ENCODE measurements around the gene CACNA1S. TPM values are rescaled to one million over a fixed set of nuclear protein-coding genes. Genes with fewer than 3 reads are reported as not detected.

The CACNA1S gene
- total and polyA plus RNA-seq, 2 of the 8 experiments (the other 6 are each of a cell fraction or from before 2014, with no cell fraction given), result 0.06 TPM; not detected in 1

DNA sequence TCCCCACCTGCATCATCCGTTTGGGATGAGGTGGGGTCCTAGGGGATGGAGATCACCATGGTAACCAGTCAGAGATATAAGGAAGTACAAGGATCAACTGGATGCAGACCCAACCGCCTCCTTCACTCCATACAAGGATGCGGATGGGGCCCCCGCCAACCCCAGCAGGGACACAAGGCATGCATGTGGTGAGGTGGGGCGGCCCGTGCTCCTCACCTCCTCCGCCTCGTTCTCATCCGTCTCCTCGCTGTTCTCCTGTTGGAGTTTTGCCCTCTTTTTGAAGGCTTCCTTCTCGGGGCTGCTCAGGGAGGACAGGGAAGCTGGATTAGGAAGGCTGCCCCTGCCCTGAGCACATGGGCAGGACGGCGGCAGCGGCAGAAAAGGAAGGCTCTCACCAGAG is 112.6 kb downstream of the CACNA1S start:
- Histone ChIP-seq H4K8ac (ENCODE audit: extremely low read depth, insufficient read depth, low read length) (no peak overlapping the region), H3K4me3 (ENCODE audit: extremely low read depth in 1 of 4, insufficient read depth in 2 of 4, low read depth in 3 of 4, low read length in 4 of 4) (no peak overlapping the region), H2AFZ (ENCODE audit: low read length) (no peak overlapping the region), H3K56ac (replicated peaks; ENCODE audit: insufficient read length, low read depth, low read length) (no peak overlapping the region), H3K79me2 (ENCODE audit: control insufficient read depth in 1 of 2, insufficient read depth in 2 of 2, low read length in 2 of 2) (no peaks in the 10 kb centered on the region), H3K9ac (replicated peaks in 1 of 4; ENCODE audit: extremely low read depth in 1 of 4, low read depth in 3 of 4, low read length in 3 of 4) (no peak overlapping the region), H3K27ac (ENCODE audit: low read depth, low read length) (no peak overlapping the region), H2BK5ac (ENCODE audit: low read depth, low read length) (no peak overlapping the region), H3K23ac (ENCODE audit: insufficient read length) (no peak overlapping the region), H2BK20ac (ENCODE audit: low read length) (no peak overlapping the region), H3K36me3 (ENCODE audit: control insufficient read depth in 2 of 4, insufficient read depth in 4 of 4, low read length in 3 of 4) (peaks cover 0 to 17% (median 4%) of the 10 kb centered on the region in 4 experiments; a peak in 6 of 8 replicates), H2BK12ac (ENCODE audit: low read depth, low read length) (no peak overlapping the region), H2AK5ac (ENCODE audit: low read depth, low read length) (no peak overlapping the region), H3K79me1 (ENCODE audit: low read depth, low read length) (no peaks in the 10 kb centered on the region), H3K18ac (ENCODE audit: extremely low read depth, low read length) (no peak overlapping the region), H3K4me1 (replicated peaks in 1 of 4; ENCODE audit: control insufficient read depth in 3 of 4, insufficient read depth in 4 of 4, low read length in 3 of 4) (no peaks in the 10 kb centered on the region), H4K5ac (ENCODE audit: insufficient read length, low read depth, low read length) (no peak overlapping the region), H3K23me2 (ENCODE audit: low read depth, low read length) (no peaks in the 10 kb centered on the region), H3K4me2 (ENCODE audit: insufficient read depth in 1 of 2, low read depth in 2 of 2, low read length in 2 of 2) (no peak overlapping the region), H2BK15ac (ENCODE audit: low read length) (no peak overlapping the region), H4K91ac (replicated peaks; ENCODE audit: insufficient read length, low read length) (no peak overlapping the region), H4K20me1 (replicated peaks in 1 of 2; ENCODE audit: control insufficient read depth in 1 of 2, insufficient read depth in 2 of 2, low read length in 2 of 2) (peaks cover 0 to 6% of the 10 kb centered on the region in 2 experiments), H3K27me3 (replicated peaks in 1 of 4; ENCODE audit: control insufficient read depth in 3 of 4, extremely low read depth in 1 of 4, insufficient read depth in 3 of 4, low read length in 3 of 4) (no peaks in the 10 kb centered on the region), H3K9me3 (ENCODE audit: insufficient read depth in 2 of 2, low read depth in 1 of 2, low read length in 1 of 2) (no peaks in the 10 kb centered on the region), H3K14ac (ENCODE audit: insufficient read length) (no peak overlapping the region), H2BK120ac (replicated peaks; ENCODE audit: low read depth, low read length) (no peak overlapping the region), H3K4ac (replicated peaks; ENCODE audit: insufficient read length, low read depth, low read length) (no peak overlapping the region)
- DNase-seq (ENCODE audit: low read depth in 1 of 2, low spot score in 2 of 2) (no peak), FAIRE-seq (no peak)
- ChIA-PET CTCF (ENCODE audit: partially characterized antibody) (interaction anchor here (1.9 to 28.1 kb wide), 3 partner anchors 19 to 28 kb away, joined by 5 to 532 read pairs (median 12); partner anchors contain the start of gene KIF21B), POLR2A (ENCODE audit: partially characterized antibody) (no interaction called here)
- WGBS, 2 experiments (ENCODE audit: extremely low coverage in 1 of 2, insufficient coverage in 1 of 2, insufficient read length in 1 of 2, insufficient replicate concordance in 2 of 2, low coverage in 1 of 2, low lambda C conversion rate in 2 of 2, missing lambda C conversion rate in 1 of 2), result 90% methylated on average over 13 of the region's 14 CpGs; no CpG with 5 or more reads in 1 of the 2 experiments
- TF ChIP-seq TCF12 (IDR thresholded peaks at IDR 0.05; ENCODE audit: low read depth, low read length) (no peak), CEBPB (IDR thresholded peaks at IDR 0.05; ENCODE audit: low read depth, low read length) (no peak), RAD21 (IDR thresholded peaks at IDR 0.05 in 1 of 2, conservative IDR thresholded peaks at IDR 0.05 in 1 of 2; ENCODE audit: low read depth in 2 of 2, low read length in 2 of 2) (no peak), CBX8 (IDR thresholded peaks at IDR 0.05; ENCODE audit: borderline replicate concordance, low read depth, low read length) (no peak), TAF1 (IDR thresholded peaks at IDR 0.05; ENCODE audit: low read depth, low read length) (no peak), SIX5 (IDR thresholded peaks at IDR 0.05; ENCODE audit: low read depth, low read length) (no peak), CTBP2 (IDR thresholded peaks at IDR 0.05; ENCODE audit: borderline replicate concordance, insufficient read depth, insufficient read length, low read length) (no peak), HDAC2 (IDR thresholded peaks at IDR 0.05; ENCODE audit: borderline replicate concordance in 1 of 2, low read depth in 2 of 2, low read length in 2 of 2) (no peak), ASH2L (IDR thresholded peaks at IDR 0.05; ENCODE audit: low read length) (no peak), PHF8 (conservative IDR thresholded peaks at IDR 0.05; ENCODE audit: low read depth, low read length) (no peak), KDM1A (IDR thresholded peaks at IDR 0.05; ENCODE audit: borderline replicate concordance, low read length) (no peak), FOSL1 (IDR thresholded peaks at IDR 0.05; ENCODE audit: insufficient read depth, low read depth, low read length) (no peak), YY1 (IDR thresholded peaks at IDR 0.05; ENCODE audit: low read depth, low read length) (no peak), MAFK (IDR thresholded peaks at IDR 0.05; ENCODE audit: low read depth, low read length) (no peak), KDM5A (IDR thresholded peaks at IDR 0.05; ENCODE audit: low read length) (no peak)

All from H1 (cell line).